ENCODE data around the gene BANF2. TPM values are rescaled to one million over a fixed set of nuclear protein-coding genes. Genes with fewer than 3 reads are reported as not detected.

Gene BANF2
- total RNA-seq (2014; rRNA removed) (not detected in 2 replicates), Bru-seq, nascent RNA (not detected), BruChase-seq, experiment 1, labeled RNA remaining after a 6-hour chase (not detected), BruChase-seq, experiment 2, labeled RNA remaining after a 2-hour chase (percentile 6 among the genes with signal in this experiment)
- long read RNA-seq, result 0 reads

DNA sequence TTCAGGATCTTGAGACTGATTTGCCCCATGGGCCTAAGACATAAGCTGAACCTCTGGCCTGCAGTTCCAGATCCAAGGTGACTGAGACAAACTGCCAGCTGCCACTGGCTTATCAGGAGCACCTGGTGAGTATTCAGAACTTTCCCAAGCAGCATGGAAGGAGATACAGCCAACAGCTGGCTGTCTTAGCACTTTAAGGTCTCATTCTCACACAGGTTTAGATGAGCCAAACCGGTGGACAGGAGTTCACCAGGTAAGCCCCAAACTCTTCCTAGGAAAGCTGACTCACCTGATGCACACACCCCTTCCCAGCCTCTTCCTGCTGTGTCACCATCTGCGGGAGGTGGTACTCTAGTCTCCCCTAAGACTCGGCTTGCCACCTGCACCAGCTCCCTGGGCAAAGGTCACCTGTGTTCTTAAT lies at the start of gene BANF2:
Gene BANF2 (plus strand): TSS at position 36 of the 421 bp plus-strand sequence. CDS start 25,060 bp downstream, outside the sequence.
- H3K36me3 ChIP-seq (ENCODE audit: low read depth, low read length), result no peaks in the 10 kb centered on the region
- POLR2A ChIA-PET (ENCODE audit: unreplicated experiment), result no interaction called here
- H3K9me3 ChIP-seq (ENCODE audit: low read length), result no peaks in the 10 kb centered on the region
- no peak for TF ChIP-seq EZH2phosphoT487 (IDR thresholded peaks at IDR 0.05; ENCODE audit: borderline replicate concordance, low read length)
- TF ChIP-seq EZH2 (IDR thresholded peaks at IDR 0.05; ENCODE audit: low read length, unreplicated experiment), result no peak
- TF ChIP-seq CTCF (conservative IDR thresholded peaks at IDR 0.05; ENCODE audit: low read depth, low read length), result no peak
- H3K79me2 ChIP-seq (ENCODE audit: low read length), result no peaks in the 10 kb centered on the region
- no peaks in the 10 kb centered on the region for H3F3A ChIP-seq (ENCODE audit: low read length, unreplicated experiment)
- peak; percentile 43 for DNase-seq
- no peak within 1 kb of the TSS for H3K9ac ChIP-seq (ENCODE audit: low read length)
- H3K27ac ChIP-seq (ENCODE audit: low read length), result no peak within 1 kb of the TSS
- no TSS peak for BruUV-seq (replicated peaks)
- H3K9me2 ChIP-seq (replicated peaks; ENCODE audit: low read length), result no peaks in the 10 kb centered on the region
- ATAC-seq, result 0 out of 2 replicates have a peak, but pooled peaks have one; percentile 20
- no peaks in the 10 kb centered on the region for H4K20me1 ChIP-seq (ENCODE audit: low read length)
- H3K4me1 ChIP-seq (ENCODE audit: insufficient read depth, low read length), result peaks cover 6% of the 10 kb centered on the region; the same call in 1 of the 2 replicates
- no peak within 1 kb of the TSS for H3K4me2 ChIP-seq (ENCODE audit: low read length)
- no peaks in the 10 kb centered on the region for H3K27me3 ChIP-seq (ENCODE audit: low read length)
- no peak within 1 kb of the TSS for H3K4me3 ChIP-seq (ENCODE audit: low read length)
- CTCF ChIA-PET, result no interaction called here
- intact Hi-C loops (cut with micrococcal nuclease), result no loop called here
- H2AFZ ChIP-seq (ENCODE audit: low read length), result 0 out of 2 replicates have a peak within 1 kb of the TSS, but pooled peaks have one; percentile 36

GRCh38 chr20:17650301-17651128 lies 49.3 kb upstream of the BANF2 start:
- POLR2A ChIA-PET (ENCODE audit: unreplicated experiment), result no interaction called here

GRCh38 chr20:17651129-17651759 lies 48.5 kb upstream of the BANF2 start:
- CTCF ChIA-PET, result no interaction called here
- POLR2A ChIA-PET (ENCODE audit: unreplicated experiment), result no interaction called here

More at GRCh38 chr20:17650301-17651128, 49.3 kb upstream of the BANF2 start:
- BruUV-seq (replicated peaks), result no TSS peak
- no peak for ATAC-seq
- TF ChIP-seq EZH2 (IDR thresholded peaks at IDR 0.05; ENCODE audit: low read length, unreplicated experiment) (no peak), EZH2phosphoT487 (IDR thresholded peaks at IDR 0.05; ENCODE audit: borderline replicate concordance, low read length) (no peak)
- intact Hi-C loops (cut with micrococcal nuclease), result loop anchor here (10.0 kb wide), 1 partner anchor 344 kb away; no protein-coding TSS in a partner anchor
- peaks cover 16% of the 10 kb centered on the region for H3K36me3 ChIP-seq (ENCODE audit: low read depth, low read length)
- peaks cover 90% of the 10 kb centered on the region for H3K79me2 ChIP-seq (ENCODE audit: low read length)
- no peak overlapping the region for H3K27ac ChIP-seq (ENCODE audit: low read length)
- H3K27me3 ChIP-seq (ENCODE audit: low read length), result no peaks in the 10 kb centered on the region
- H3K9ac ChIP-seq (ENCODE audit: low read length), result no peak overlapping the region
- H3K4me1 ChIP-seq (ENCODE audit: insufficient read depth, low read length), result peaks cover 13% of the 10 kb centered on the region; the same call in 1 of the 2 replicates
- no peaks in the 10 kb centered on the region for H3K9me3 ChIP-seq (ENCODE audit: low read length)
- no peak for DNase-seq
- H3K4me3 ChIP-seq (ENCODE audit: low read length), result no peak overlapping the region
- H3F3A ChIP-seq (ENCODE audit: low read length, unreplicated experiment), result peaks cover 3% of the 10 kb centered on the region
- H4K20me1 ChIP-seq (ENCODE audit: low read length), result peaks cover 31% of the 10 kb centered on the region; the same call in 1 of the 2 replicates
- H3K9me2 ChIP-seq (replicated peaks; ENCODE audit: low read length), result no peaks in the 10 kb centered on the region
- CTCF ChIA-PET, result no interaction called here
- no peak overlapping the region for H2AFZ ChIP-seq (ENCODE audit: low read length)
- H3K4me2 ChIP-seq (ENCODE audit: low read length), result 0 out of 2 replicates have a peak overlapping the region, but pooled peaks have one; percentile 0

More at GRCh38 chr20:17651129-17651759, 48.5 kb upstream of the BANF2 start:
- H3K36me3 ChIP-seq (ENCODE audit: low read depth, low read length), result peaks cover 19% of the 10 kb centered on the region
- TF ChIP-seq CTCF (conservative IDR thresholded peaks at IDR 0.05; ENCODE audit: low read depth, low read length) (no peak), EZH2 (IDR thresholded peaks at IDR 0.05; ENCODE audit: low read length, unreplicated experiment) (no peak), EZH2phosphoT487 (IDR thresholded peaks at IDR 0.05; ENCODE audit: borderline replicate concordance, low read length) (no peak)
- 0 out of 2 replicates have a peak overlapping the region, but pooled peaks have one; percentile 0 for H3K4me2 ChIP-seq (ENCODE audit: low read length)
- peak; percentile 49 for DNase-seq
- H3K9ac ChIP-seq (ENCODE audit: low read length), result no peak overlapping the region
- no peak overlapping the region for H3K4me3 ChIP-seq (ENCODE audit: low read length)
- H3K27ac ChIP-seq (ENCODE audit: low read length), result no peak overlapping the region
- ATAC-seq, result peak; percentile 37; the same call in 1 of the 2 replicates
- intact Hi-C loops (cut with micrococcal nuclease), result loop anchor here (10.0 kb wide), 1 partner anchor 344 kb away; no protein-coding TSS in a partner anchor
- H3K27me3 ChIP-seq (ENCODE audit: low read length), result no peaks in the 10 kb centered on the region
- peaks cover 20% of the 10 kb centered on the region for H3K4me1 ChIP-seq (ENCODE audit: insufficient read depth, low read length)
- peaks cover 2% of the 10 kb centered on the region for H3F3A ChIP-seq (ENCODE audit: low read length, unreplicated experiment)
- H3K79me2 ChIP-seq (ENCODE audit: low read length), result peaks cover 89% of the 10 kb centered on the region
- BruUV-seq (replicated peaks), result no TSS peak
- peaks cover 24% of the 10 kb centered on the region; the same call in 1 of the 2 replicates for H4K20me1 ChIP-seq (ENCODE audit: low read length)
- H3K9me3 ChIP-seq (ENCODE audit: low read length), result no peaks in the 10 kb centered on the region
- H3K9me2 ChIP-seq (replicated peaks; ENCODE audit: low read length), result no peaks in the 10 kb centered on the region
- H2AFZ ChIP-seq (ENCODE audit: low read length), result no peak overlapping the region

All from PC-3 (cell line).